Fibroblast of the aortic adventitia (primary cell): ENCODE results near the gene GOSR2. TPM values are rescaled to one million over a fixed set of nuclear protein-coding genes. Genes with fewer than 3 reads are reported as not detected.

Experiments used
- DNase-seq: peaks from one replicate; pipeline ENCODE4 v3.0.0-alpha.2; 2010; ENCODE audit warnings: low read depth
- H3K4me3 ChIP-seq: 2 replicates; pipeline ENCODE4 v1.5.1; 2011; ENCODE audit warnings: low read depth, mild to moderate bottlenecking, control low read depth, low read length, moderate library complexity
- total RNA-seq: library from RNA; depleted of rRNA; stranded (reverse); fragments of >200 nt; gene quantifications from 2 replicates; pipeline ENCODE4 v1.2.3, GENCODE V29; 2012; ENCODE audit warnings: low replicate concordance
- TF ChIP-seq, protein P1 (sequence below): IDR thresholded peaks from 2 replicates; pipeline ENCODE4 v1.5.1; 2011; ENCODE audit warnings: mild to moderate bottlenecking, low read length, control low read depth, inconsistent platforms; ENCODE audit not compliant: insufficient read depth

The GOSR2 gene
- total RNA-seq, 1 donor = 49.3 TPM

DNA sequence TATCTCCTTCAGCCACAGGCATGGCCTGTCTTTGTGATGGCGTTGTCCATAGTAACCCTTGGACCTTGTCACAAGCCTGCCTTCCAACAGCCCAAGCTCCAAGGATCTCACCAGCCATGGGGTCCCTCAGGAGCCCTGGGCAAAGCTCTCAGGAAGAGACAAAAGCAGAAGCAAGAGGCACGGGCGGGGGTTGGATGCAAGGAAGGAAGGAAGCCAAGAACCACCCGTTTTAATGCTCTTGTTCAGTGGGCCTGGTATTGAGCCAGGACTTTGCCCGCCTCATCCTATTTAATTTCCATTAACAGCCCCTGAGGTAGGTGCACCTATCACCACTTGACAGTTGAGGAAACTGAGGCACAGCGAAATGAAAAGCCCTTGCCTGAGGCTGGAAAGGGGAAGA lies 32.3 kb upstream of the GOSR2 start:
- H3K4me3 ChIP-seq = no peak overlapping the region
- TF ChIP-seq, protein P1, sequence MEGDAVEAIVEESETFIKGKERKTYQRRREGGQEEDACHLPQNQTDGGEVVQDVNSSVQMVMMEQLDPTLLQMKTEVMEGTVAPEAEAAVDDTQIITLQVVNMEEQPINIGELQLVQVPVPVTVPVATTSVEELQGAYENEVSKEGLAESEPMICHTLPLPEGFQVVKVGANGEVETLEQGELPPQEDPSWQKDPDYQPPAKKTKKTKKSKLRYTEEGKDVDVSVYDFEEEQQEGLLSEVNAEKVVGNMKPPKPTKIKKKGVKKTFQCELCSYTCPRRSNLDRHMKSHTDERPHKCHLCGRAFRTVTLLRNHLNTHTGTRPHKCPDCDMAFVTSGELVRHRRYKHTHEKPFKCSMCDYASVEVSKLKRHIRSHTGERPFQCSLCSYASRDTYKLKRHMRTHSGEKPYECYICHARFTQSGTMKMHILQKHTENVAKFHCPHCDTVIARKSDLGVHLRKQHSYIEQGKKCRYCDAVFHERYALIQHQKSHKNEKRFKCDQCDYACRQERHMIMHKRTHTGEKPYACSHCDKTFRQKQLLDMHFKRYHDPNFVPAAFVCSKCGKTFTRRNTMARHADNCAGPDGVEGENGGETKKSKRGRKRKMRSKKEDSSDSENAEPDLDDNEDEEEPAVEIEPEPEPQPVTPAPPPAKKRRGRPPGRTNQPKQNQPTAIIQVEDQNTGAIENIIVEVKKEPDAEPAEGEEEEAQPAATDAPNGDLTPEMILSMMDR = no peak
- DNase-seq = no peak

DNA sequence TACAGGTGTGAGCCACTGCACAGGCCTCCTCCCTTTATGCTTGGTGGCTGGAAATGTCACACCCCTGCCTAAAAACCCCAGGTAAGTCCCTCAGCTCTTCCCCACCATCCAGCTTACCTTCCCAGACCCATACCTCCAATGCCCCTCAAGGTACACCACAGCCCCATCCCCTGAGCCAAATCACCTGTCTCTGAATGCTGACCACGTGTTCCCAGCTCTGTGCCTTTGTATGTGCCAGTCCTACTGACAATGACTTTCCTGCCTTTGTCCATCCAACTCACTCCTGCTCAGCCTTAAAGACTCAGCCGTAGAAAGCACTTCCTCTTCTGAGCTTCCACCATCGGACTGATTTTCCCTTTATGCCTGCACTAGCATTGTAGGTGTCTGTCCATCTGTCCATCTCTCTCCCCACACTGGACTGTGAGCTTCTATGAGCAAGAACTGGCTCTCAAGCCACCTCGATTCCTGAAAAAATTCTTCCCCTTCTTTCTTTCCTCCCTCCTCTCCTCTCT lies 30.7 kb upstream of the GOSR2 start:
- no peak overlapping the region for H3K4me3 ChIP-seq
- no peak for DNase-seq
- TF ChIP-seq, protein P1 = no peak

DNA sequence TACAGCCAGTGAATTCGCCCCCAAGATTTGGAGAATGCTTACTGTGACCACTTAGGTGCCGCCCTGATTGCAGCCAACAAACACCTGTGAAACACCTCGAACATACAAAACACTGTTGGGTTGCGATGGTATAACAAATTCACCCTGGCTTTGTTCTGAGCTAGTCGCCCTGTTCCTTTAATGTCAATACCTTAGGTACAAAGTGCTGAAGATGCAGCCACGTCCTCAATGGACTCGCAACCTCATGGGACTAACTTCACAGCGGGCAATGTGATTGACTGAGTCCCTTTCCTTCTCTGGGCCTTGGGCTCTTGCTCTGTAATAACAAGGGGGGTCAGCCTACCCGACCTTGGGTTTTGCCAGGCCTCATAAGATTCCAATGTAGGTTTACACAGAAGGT lies 28.9 kb upstream of the GOSR2 start:
- no peak overlapping the region for H3K4me3 ChIP-seq
- TF ChIP-seq, protein P1 = no peak
- DNase-seq = no peak

DNA sequence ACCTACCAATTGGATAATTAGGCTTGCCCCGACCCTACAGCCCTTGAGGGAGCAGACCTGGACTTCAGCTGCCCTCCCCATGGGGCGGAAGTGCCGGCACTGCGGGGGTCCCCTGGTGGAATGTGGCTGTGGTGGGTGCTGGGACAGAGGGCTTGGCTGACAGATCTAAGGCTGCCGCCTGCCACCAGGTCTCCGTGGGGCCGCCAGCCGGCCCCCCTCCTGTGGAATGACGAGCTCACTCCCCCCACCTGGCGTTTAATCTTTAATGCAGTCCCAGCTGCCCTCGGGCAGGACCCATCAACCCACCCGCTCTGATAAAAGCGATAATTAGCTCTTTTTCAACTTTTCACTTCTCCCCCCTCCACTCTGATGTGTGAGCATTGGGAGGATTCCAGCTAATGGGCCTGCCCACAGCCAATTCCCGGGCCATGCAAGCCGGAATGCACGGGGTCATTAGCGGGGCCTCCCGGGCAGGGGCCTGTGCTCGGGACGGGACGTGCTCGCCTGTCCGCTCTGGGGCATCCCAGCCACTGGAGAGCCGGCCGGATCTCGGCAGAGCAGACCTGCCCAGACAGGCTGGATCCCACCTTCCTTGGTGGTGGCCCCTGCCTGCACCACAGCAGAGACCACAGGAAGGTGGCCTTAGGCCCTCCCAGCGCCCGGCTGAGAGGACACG lies 28.3 kb upstream of the GOSR2 start:
- TF ChIP-seq, protein P1 = no peak
- no peak for DNase-seq
- H3K4me3 ChIP-seq = no peak overlapping the region

- TF ChIP-seq, protein P1 = no peak
- H3K4me3 ChIP-seq = no peak overlapping the region
Measured at GRCh38 chr17:46895171-46895570, 27.8 kb upstream of the GOSR2 start.

GRCh38 chr17:46896991-46897390 lies 26.0 kb upstream of the GOSR2 start:
- DNase-seq = no peak
- no peak overlapping the region for H3K4me3 ChIP-seq

More at GRCh38 chr17:46895171-46895570, 27.8 kb upstream of the GOSR2 start:
- DNase-seq = no peak

More at GRCh38 chr17:46896991-46897390, 26.0 kb upstream of the GOSR2 start:
- TF ChIP-seq, protein P1 = no peak
